A204.1 (cell line): ENCODE results near the gene WWOX.

Source experiments
- FAIRE-seq: peaks from 2 replicates; lab custom pipeline; 2012; peaks lifted over from hg19 to GRCh38; lab: Jason Lieb, UNC

WWOX gene

DNA sequence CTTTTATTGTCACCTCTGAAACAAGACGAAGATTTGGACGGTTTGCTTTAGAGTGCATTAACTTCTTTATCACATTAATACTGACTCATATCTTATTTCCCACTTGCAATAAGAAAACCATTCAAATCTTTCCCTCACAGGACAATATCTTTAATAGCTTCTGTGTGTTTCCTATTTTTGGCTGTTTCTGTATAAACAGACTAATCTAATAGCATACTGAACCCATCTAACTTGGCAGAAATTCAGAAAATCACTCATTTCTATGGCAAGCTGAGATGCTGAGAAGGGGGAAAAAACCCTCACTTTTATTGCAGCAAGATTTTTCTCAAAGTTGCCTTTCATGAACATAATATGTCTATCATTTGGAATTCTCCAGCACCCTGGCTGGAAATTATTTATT, 524.9 kb downstream of the WWOX start:
- no peak for FAIRE-seq

DNA sequence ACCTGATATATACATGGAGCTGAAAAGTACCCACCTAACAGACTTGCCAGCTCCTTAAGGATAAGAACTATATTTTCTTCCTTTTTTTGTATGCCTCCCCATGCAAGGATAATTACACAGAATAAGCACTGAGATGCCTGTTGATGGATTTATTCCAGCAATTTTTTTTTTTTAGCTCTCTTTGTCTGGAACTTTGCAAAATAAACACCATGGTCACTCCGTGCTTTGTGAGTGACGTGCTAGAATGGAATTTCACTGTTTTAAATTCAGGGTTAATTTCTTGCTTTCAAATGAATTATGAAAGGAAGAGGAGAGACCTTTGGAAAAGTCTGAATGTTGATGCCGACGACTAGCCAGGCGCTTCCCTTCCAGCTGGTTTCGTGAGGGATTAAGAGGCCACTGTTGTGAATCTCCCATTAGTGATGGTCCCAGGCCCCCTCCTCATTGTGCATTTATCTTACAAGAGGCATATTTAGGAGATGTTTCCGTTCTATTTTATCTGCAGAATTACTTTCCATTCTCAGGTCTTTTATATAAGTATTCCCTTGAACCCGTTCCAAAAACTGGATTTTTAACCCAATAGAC, 529.1 kb downstream of the WWOX start:
- no peak for FAIRE-seq

DNA sequence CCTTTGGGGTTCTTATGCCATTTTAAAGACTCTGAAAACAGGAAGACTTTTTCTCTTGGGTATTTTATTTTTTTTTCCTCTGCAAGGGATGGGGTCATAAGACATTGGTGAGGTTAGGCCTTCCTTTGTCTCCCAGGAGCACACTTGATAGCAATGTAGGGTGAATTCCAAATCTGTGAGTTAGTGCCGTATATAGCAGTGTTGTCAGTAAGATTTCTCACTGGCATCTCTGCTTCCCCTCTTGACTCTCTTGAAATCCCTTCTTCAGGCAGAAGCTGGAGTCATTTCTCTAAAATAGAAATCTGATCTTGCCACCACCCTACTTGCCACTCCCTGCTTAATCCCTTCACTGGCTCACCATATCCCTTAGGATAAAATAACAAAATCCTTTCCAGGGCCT, 529.7 kb downstream of the WWOX start:
- FAIRE-seq: no peak

DNA sequence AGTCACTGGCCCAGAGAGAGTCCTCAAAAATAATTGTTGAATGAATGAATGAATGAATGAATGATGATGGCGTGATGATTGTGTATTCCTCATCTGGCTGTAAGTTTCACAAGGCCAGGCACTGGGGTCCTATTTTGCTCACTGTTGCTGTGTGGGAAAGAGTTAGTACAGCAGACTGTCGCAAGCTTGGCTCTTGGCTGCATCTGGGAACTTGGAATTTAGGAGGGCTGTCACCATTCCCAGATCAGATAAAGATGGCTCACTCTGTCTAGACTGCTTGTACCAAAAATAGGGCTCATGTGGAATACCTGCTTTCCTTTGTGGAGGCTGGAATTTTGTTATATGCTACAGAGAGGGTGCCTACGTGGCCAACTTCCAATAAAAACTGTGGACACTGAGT, 530.6 kb downstream of the WWOX start:
- no peak for FAIRE-seq

DNA sequence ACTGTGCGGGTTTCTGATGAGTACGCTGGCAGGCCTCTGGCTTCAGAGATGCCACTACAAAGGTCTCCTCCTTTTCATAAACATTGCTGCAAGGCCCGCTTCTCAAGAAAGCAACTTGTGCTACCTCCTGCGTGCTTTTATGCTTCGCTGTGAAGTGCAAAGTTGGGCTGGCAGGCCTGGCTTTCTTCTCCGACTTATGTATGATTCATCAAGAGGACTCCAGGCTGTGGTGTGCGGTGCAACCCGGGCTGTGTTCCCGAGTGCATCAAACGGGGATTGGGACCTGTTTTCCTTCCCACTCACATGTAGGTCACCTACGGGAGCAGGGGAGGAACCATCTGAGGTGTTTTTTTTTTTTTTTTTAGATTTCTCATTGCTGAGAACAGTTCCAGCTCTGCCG, 534.1 kb downstream of the WWOX start:
- no peak for FAIRE-seq

DNA sequence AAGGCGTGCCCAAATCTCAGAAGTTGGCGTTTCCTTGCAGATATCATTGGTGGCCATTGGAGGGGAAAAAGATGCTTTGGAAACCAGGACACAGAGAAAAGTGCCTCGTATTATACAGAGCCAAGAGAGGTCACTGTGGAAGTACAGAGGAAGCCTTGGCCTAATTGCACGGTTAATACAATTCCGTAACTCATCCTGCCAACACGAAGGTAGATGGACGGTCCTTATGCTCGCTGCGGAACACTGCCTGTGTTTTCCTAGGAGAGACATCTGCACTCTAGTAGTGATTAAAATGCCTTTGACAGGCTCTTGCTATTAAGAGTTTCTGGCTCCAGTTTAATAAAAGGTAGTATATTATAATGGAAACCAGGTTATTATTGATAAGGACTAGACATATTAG, 536.4 kb downstream of the WWOX start:
- no peak for FAIRE-seq

DNA sequence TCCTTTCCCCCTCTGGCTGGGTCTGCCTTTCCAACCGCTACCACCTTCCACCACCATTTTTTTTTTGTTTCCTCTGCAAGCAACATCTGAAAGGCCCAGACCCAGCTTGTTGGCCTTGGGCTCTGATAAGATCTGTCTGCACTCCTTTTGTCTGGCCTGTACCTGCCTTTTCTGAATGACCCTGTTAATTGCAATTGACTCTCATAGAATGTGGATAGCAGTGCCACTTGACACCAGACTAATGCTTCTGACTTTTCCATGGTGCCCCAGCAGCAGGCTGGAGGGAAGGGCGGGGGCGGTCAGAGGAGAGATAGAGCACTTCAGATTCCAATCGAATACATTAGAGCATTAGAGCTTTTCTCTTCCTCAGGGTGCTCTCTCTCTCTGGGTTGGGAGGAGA, 538.9 kb downstream of the WWOX start:
- FAIRE-seq: no peak

DNA sequence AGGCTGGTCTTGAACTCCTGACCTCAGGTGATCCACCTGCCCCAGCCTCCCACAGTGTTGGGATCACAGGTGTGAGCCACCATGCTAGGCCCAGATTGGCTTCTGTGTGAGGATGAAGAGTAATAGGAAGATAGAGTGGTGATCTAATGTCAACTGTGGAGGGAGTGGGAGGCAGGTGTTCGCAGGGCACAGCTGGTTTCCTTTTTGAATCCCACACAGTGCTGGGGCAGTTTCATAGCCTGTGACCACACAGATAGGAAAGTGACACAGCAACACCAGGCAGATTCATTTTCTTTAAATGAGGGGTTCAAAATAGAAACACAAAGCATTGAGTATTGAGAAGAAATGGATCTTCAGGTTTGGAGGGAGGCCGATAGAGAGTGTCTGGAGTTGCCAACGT, 540.3 kb downstream of the WWOX start:
- no peak for FAIRE-seq

DNA sequence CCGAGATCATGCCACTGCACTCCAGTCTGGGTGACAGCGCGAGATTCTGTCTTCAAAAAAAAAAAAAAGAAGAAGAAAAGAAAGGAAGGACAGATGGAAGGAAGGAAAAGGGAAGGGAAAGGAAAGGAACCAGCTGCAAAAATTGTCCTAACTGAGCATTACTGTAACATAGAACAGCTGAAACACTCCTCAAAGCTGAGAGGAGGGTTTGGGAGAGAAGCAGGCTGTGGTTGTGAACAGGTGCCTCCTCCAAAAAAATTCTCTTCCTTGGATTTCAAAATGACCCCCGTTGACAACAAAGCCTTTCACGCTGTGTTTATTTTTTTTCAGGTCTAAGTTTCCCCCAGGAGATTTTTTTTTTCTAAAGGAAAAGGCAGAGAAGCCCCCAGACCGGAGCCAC, 541.4 kb downstream of the WWOX start:
- no peak for FAIRE-seq

DNA sequence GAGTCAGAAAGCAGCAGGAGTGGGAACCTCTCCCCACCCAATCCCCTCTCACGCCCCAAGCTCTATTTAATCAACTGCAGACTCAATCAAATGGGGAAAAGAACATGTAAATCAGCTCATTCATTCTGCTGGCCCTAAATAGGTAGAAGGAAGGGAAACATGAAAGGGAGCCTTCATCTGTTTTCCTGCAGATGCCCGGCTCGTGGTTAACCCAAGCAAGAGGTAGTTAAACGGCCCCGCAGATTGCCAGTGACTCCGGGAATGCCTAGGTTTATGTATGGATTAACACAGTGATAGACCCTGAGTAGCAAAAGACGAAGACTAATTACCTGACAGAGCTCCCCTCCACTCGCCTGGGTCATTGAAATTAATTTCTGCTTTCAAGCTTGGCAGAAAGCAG, 542.0 kb downstream of the WWOX start:
- FAIRE-seq: no peak

DNA sequence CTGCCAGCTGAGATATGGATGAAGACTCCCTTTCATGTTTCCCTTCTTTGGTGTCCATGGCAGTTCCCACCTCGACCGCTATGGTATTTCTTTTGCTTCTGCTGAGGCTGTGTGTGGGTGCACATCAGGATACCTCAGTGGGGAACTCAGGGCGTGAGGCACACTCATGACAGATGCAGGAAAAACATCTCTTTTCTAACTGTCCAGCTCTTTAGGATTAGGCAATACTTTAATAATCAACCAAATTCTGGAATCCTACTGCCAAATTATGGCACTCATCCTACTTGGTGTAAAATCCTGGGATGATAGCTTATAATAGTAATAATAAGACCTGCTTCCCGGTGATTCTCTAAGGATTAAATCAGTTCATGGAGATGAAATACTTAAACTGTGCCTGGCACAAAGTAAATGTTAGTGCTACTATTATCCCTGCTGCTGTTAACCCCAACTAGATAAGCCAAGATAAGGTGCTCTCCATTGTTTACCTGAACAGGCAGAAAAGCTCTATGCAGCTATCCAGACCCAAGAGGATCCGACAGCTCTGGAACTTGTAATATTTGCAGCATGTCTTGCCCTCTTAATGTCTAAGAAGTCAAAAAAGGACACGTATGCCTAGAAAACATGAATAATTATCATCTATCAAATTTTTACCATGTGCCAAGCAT, 543.3 kb downstream of the WWOX start:
- no peak for FAIRE-seq

DNA sequence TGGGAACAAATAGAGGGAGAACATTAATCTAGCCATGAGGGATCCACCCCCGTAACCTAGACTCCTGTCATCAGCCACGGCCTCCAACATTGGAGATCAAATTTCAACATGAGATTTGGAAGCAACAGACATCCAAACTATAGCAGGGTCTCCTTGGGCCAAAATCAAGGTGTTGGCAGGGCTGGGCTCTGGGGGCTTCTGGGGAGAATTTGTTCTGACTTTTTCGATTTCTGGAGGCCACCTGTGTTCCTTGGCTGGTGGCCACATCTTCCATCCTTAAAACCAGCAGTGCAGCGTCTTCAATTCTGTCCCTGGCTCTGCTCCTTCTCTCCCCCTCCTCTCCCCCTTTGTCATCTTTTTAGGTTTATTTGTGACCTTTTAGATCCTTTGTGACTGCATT, 546.2 kb downstream of the WWOX start:
- FAIRE-seq: no peak

DNA sequence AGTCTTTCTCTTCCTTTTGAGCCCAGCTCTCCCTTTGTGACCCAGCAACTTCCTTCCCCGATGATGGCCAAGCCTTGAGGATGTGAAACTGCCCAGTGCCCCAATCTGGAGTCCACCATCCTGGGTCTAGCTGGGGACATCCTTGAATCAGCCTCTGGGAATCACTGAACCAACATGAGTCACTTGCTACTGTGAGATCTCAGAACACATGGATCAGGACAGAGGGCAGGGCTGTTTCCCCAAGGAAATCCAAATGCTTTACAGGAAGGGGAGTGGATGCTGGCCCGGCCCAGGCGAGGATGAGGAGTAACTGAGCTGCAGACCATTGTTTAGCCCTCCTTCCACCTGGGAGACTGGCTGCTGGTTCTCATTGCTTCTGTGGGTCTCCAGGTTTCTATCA, 547.6 kb downstream of the WWOX start:
- no peak for FAIRE-seq

DNA sequence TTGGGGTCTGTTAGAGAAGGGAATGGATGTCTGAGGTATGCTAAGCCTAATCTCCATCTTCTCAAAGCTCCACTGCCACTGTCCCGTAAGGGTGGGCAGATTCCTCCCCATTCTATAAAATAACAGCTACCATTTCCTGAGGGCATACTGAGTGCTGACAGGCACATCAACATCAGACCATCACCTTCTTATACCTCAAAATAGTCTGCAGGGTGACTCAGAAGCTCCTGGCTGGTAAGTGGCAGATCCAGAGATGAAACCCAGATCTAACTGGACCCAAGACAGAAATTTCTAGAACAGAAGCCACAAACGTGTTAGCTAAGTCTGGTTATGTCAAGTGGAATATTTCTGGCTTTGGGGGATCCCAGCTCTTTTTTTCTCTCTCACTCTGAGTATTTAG, 548.0 kb downstream of the WWOX start:
- FAIRE-seq: no peak

DNA sequence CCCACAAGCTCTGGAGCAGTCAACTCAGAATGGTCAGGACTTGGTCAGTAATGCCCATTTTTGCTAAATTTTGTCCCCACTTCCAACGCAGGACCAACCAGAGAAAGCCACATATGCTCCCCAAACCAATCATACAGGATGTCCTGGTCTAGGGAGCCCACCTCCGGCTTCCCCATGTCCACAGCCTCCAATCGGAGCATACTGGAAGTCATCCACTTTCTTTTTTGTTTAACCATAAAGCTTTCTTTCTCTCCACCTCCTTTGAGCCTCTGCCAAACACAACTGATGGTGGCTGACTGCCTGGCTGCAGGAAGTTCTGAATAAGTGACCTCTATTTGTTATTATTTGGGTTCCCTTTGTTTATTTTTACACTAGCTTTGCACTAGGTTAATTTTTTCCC, 549.1 kb downstream of the WWOX start:
- FAIRE-seq: no peak

DNA sequence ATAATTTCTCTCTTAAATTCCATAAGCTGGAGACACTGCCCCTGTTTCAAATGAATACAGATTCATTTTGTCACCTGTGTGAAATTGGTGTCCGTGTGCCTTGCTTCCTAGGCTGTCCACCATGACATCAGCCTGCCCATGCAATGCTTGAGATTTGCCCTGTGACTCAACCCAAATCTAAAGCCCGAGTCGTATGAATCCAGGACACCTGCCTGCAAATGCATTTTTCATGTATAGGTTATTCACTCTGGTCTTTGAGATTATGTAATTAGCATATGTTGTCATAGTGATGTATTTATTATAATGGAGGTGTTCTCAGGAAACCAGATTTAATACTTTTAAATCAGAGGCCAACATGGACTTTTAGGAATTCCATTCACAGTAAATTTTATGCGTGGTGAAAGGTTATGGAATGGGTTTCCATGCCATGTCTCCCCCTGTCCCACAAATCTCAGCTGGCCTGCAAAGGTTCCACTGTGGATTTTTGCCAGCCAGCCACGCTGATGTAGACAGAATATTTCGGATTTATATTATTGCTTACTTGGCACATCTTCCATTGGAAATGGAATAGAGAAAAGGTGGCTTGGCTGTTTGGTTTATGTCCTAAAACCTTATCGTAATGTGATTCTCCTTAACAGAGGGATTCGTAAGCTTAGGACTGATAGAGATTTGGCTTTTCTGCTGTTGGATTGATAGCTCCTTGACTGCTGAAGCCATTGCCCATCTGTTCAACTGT, 551.1 kb downstream of the WWOX start:
- FAIRE-seq: no peak

DNA sequence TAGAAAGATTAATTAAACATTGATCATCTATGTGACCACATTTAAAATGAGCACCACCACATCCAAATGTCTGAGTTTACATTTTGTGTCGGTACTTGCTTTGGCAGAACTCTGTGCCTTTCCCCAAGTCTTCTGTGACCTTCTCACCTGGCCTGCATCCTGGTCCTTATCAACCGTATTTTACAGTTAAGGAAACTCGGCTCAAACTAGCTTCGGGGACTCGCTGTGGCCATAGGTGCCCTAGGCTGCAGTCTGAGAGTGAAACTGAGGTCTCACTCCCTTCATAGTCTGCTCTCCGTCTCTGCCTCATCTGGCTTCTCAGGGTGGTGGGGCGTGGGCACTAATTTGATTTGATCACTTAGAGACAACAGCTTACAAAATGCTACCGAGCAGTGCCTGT, 555.5 kb downstream of the WWOX start:
- no peak for FAIRE-seq

DNA sequence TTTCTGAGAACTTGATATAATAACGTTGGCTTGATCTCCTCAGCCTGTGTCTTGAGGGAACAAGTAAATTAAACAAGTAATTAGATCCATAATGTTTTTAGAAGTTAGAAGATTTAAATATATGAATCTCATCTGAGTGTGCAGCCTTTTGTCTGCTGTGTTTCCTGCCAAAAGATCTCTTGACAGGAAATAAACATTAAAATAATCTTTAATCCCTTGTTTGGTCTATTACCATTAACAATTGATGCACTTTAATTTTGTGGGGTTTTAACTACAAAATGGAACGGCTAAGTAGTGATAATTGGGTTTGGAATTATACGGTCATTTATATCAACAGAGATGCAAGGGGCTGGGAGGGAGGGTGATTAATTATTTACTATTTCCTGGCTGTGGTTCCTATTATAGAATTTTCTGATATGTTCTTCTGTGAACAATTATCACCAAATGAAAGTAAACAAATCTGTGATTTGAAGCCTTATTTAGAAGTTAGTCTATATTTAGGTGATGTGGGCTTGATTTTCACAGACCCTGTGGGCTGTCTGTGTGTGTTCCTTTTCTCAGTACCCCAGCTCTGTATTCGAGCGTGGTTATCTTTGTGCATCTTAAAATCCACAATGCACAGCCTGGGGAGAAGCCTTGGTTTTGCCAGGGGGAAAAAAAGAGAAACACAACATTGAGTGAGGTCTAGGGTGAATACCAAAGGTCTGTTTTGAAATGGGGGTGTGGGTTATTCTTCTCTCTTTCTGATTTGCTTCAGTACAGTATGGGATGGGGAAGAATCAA, 556.1 kb downstream of the WWOX start:
- FAIRE-seq: no peak

DNA sequence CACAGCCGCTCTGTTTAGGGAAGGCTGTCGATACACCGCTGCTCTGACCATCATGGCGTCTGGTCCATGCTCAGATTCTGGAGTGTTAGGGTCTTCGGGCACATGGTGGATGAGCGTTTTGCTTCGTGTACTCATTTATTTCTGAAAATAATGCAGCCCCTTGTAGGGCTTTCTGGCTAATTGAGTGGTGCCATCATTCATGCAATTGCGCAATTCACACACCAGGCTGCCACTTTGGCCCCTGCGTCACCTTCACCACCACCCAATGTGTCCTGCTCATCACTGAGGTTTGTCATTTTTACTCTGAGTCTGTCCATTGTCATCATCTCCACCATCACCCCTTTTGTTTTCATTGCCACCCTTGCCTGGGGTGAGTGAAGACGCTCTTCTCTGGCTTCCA, 557.4 kb downstream of the WWOX start:
- FAIRE-seq: no peak

DNA sequence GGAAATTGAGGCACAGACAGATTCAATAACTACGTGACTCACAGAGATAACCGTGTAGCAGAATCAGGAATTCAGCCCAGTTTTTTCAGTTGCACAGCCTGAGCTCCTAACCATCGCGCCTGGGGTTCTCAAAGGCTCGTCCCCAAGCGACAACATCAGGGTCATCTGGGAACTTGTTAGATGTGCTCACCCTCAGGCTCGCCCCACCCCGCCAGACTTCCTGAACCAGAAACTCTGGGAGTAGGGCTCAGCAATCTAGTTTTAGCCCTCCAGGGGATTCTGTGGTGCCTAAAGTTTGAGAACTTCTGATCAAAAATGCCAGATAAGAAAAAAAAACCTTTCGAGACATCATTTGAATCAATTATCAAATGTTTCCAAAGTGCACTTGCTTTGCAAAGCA, 559.8 kb downstream of the WWOX start:
- no peak for FAIRE-seq

DNA sequence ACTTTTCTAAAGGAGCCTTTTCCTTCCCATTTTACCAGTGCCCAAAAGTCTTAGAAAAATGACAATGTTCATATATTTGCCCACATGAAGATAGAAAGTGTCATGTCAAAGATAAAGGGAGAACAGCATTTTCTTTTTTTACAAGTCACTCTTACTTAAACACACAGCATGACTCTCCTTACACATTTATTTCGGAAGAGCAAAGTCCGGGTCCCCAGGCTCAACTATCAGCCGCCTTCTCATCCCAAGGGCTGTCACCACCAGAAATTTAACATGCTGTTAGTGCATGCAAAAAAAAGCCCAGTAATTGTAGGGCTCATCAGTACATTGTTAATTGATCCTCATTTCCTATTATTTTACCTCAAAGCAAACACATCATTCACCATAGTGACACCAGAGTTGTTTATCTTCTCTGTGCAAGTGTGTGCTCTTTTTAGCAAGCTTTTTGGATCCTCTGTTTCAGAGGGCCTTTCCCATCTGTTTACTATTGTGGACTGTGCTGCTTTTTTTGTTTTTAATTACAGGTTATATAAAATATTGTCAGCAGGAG, 560.3 kb downstream of the WWOX start:
- no peak for FAIRE-seq

DNA sequence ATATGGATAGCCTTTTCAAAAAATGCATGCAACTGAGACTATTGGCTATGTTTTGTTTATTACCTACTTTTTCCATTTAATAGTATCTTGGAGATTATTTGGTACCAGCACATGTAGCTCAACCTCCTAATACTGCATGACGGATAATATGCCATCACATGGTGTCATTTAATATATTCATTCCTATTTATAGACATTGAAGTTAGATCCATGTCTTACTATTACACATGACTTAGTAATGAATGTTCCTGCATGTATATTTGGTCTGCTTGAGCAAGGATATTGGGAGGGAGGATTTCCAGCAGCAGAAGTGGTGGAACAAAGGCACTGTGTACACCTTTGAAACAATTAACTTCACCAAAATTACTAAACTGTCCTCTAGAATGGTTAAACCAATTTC, 561.3 kb downstream of the WWOX start:
- no peak for FAIRE-seq

DNA sequence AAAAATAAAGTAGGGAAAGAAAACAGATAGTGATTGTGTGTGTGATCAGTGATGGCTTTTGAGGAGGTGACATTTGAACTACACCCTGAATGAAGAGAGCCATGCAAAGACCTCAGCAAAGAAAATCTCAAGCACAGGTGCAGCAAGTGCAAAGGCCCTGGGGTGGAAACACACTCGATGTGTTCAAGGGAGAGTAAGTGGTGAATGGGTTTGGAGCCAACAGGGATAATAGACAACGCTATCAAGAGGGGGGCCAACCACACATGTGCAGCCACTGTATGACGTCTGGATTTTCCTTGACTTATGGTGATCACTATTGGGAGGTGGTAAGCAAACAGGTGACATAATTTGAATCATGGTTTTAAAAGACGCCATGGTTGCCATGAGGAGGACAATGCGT, 564.2 kb downstream of the WWOX start:
- no peak for FAIRE-seq
